ENCODE measurements around the gene NCKIPSD.

NCKIPSD gene

GRCh38 chr3:48692551-48692950 lies 6.8 kb upstream of the NCKIPSD start:
- Histone ChIP-seq H3K4me3 (replicated peaks; ENCODE audit: low read depth, low read length) (no peak overlapping the region), H3K27me3 (replicated peaks; ENCODE audit: control insufficient read depth, insufficient read depth, low read length) (no peaks in the 10 kb centered on the region), H3K36me3 (ENCODE audit: control insufficient read depth, insufficient read depth, low read length) (peaks cover 41% of the 10 kb centered on the region)
- no peak for TF ChIP-seq CTCF (IDR thresholded peaks at IDR 0.05; ENCODE audit: insufficient read depth, low read length, poor library complexity, severe bottlenecking)
- DNase-seq (ENCODE audit: extremely low read depth, insufficient read length), result no peak

GRCh38 chr3:48690846-48691458 lies 5.2 kb upstream of the NCKIPSD start:
- Histone ChIP-seq H3K27me3 (replicated peaks; ENCODE audit: control insufficient read depth, insufficient read depth, low read length) (no peaks in the 10 kb centered on the region), H3K36me3 (ENCODE audit: control insufficient read depth, insufficient read depth, low read length) (peaks cover 46% of the 10 kb centered on the region), H3K4me3 (replicated peaks; ENCODE audit: low read depth, low read length) (no peak overlapping the region)
- TF ChIP-seq CTCF (IDR thresholded peaks at IDR 0.05; ENCODE audit: insufficient read depth, low read length, poor library complexity, severe bottlenecking), result no peak
- DNase-seq (ENCODE audit: extremely low read depth, insufficient read length), result no peak

GRCh38 chr3:48689384-48689783 lies 3.7 kb upstream of the NCKIPSD start:
- DNase-seq (ENCODE audit: extremely low read depth, insufficient read length), result no peak
- H3K27me3 ChIP-seq (replicated peaks; ENCODE audit: control insufficient read depth, insufficient read depth, low read length), result no peaks in the 10 kb centered on the region
- H3K36me3 ChIP-seq (ENCODE audit: control insufficient read depth, insufficient read depth, low read length), result peaks cover 38% of the 10 kb centered on the region
- TF ChIP-seq CTCF (IDR thresholded peaks at IDR 0.05; ENCODE audit: insufficient read depth, low read length, poor library complexity, severe bottlenecking), result no peak
- no peak overlapping the region for H3K4me3 ChIP-seq (replicated peaks; ENCODE audit: low read depth, low read length)

GRCh38 chr3:48688737-48689075 lies 3.0 kb upstream of the NCKIPSD start:
- TF ChIP-seq CTCF (IDR thresholded peaks at IDR 0.05; ENCODE audit: insufficient read depth, low read length, poor library complexity, severe bottlenecking), result no peak
- DNase-seq (ENCODE audit: extremely low read depth, insufficient read length), result no peak
- Histone ChIP-seq H3K4me3 (replicated peaks; ENCODE audit: low read depth, low read length) (no peak overlapping the region), H3K36me3 (ENCODE audit: control insufficient read depth, insufficient read depth, low read length) (peaks cover 37% of the 10 kb centered on the region), H3K27me3 (replicated peaks; ENCODE audit: control insufficient read depth, insufficient read depth, low read length) (no peaks in the 10 kb centered on the region)

- TF ChIP-seq CTCF (IDR thresholded peaks at IDR 0.05; ENCODE audit: insufficient read depth, low read length, poor library complexity, severe bottlenecking), result no peak
- Histone ChIP-seq H3K36me3 (ENCODE audit: control insufficient read depth, insufficient read depth, low read length) (peaks cover 35% of the 10 kb centered on the region), H3K4me3 (replicated peaks; ENCODE audit: low read depth, low read length) (no peak overlapping the region), H3K27me3 (replicated peaks; ENCODE audit: control insufficient read depth, insufficient read depth, low read length) (no peaks in the 10 kb centered on the region)
- DNase-seq (ENCODE audit: extremely low read depth, insufficient read length), result no peak
Observed at GRCh38 chr3:48688032-48688736, 2.5 kb upstream of the NCKIPSD start.
